SK-N-SH (cell line): ENCODE data around the gene TRIM7. TPM values are rescaled to one million over a fixed set of nuclear protein-coding genes. Genes with fewer than 3 reads are reported as not detected.

Source experiments
- CTCF ChIA-PET: fragments of 300-600, 350-600 bp; formaldehyde crosslinking; extraction: SDS; loops from one replicate; lab custom pipeline; 2021; lab: Yijun Ruan, JAX
- POLR2A ChIA-PET: fragments of 350-600 bp; sonication (Branson Sonifier 250); formaldehyde crosslinking; extraction: SDS; loops from one replicate; lab custom pipeline; 2020; ENCODE audit warnings: antibody characterized with exemption, inconsistent platforms; lab: Yijun Ruan, JAX
- DNase-seq: peaks from one replicate; pipeline ENCODE4 v3.0.0; 2012
- H2AFZ ChIP-seq: fragments of 200-600 bp; sonication (generic); 2 replicates; pipeline ENCODE4 v1.8.1; 2016; ENCODE audit warnings: antibody characterized with exemption, mild to moderate bottlenecking, low read depth
- H3F3A ChIP-seq: fragments of 200-600 bp; sonication (generic); replicated peaks from 2 replicates; pipeline ENCODE3; 2016; ENCODE audit warnings: antibody characterized with exemption, mild to moderate bottlenecking; ENCODE audit not compliant: insufficient read depth
- H3K27ac ChIP-seq, 2 experiments: fragments of 200-500 bp in 1 of 2; fragments of 200-600 bp in 1 of 2; sonication (Bioruptor generic) in 1 of 2; sonication (generic), shearing (Covaris generic) in 1 of 2; 2 replicates each; pipeline versions ENCODE4 v1.5.1 to v1.6.1; 2014 to 2016; ENCODE audit warnings: low read depth in 2 of 2, inconsistent platforms in 1 of 2, low read length in 1 of 2, mild to moderate bottlenecking in 1 of 2, mixed read lengths in 1 of 2
- H3K27me3 ChIP-seq: fragments of 200-600 bp; sonication (generic), shearing (Covaris generic); 2 replicates; pipeline ENCODE4 v1.6.1; 2016; ENCODE audit warnings: mixed run types; ENCODE audit not compliant: insufficient read depth
- H3K36me3 ChIP-seq, 2 experiments: fragments of 200-500 bp in 1 of 2; fragments of 200-600 bp in 1 of 2; sonication (Bioruptor generic) in 1 of 2; sonication (generic) in 1 of 2; replicated peaks in 1 of 2; 2 replicates each; pipeline versions ENCODE3 to v1.5.1; 2014 to 2016; ENCODE audit warnings: low read length in 1 of 2, mild to moderate bottlenecking in 1 of 2; ENCODE audit not compliant: insufficient read depth in 2 of 2, control insufficient read depth in 1 of 2
- H3K4me1 ChIP-seq, 2 experiments: fragments of 200-500 bp in 1 of 2; fragments of 200-600 bp in 1 of 2; sonication (Bioruptor generic) in 1 of 2; sonication (generic), shearing (Covaris generic) in 1 of 2; 2 replicates each; pipeline versions ENCODE4 v1.5.1 to v1.6.1; 2014 to 2016; ENCODE audit warnings: low read depth in 1 of 2, low read length in 1 of 2, mixed run types in 1 of 2; ENCODE audit not compliant: insufficient read depth in 2 of 2, control insufficient read depth in 1 of 2
- H3K4me2 ChIP-seq: fragments of 200-600 bp; sonication (generic), shearing (Covaris generic); 2 replicates; pipeline ENCODE4 v1.6.1; 2017; ENCODE audit warnings: mixed run types
- H3K4me3 ChIP-seq, 2 experiments: fragments of 200-500 bp in 1 of 2; fragments of 200-600 bp in 1 of 2; sonication (Bioruptor generic) in 1 of 2; sonication (generic), shearing (Covaris generic) in 1 of 2; 2 replicates each; pipeline versions ENCODE4 v1.5.1 to v1.8.1; 2014 to 2016; ENCODE audit warnings: low read depth in 2 of 2, inconsistent platforms in 1 of 2, low read length in 1 of 2, mild to moderate bottlenecking in 1 of 2, mixed read lengths in 1 of 2, moderate library complexity in 1 of 2
- H3K79me2 ChIP-seq: fragments of 200-600 bp; sonication (generic); 2 replicates; pipeline ENCODE4 v1.8.1; 2017; ENCODE audit warnings: mild to moderate bottlenecking; ENCODE audit not compliant: insufficient read depth
- H3K9ac ChIP-seq: fragments of 200-600 bp; sonication (generic); 2 replicates; pipeline ENCODE4 v1.6.1; 2017; ENCODE audit warnings: mixed run types
- H3K9me2 ChIP-seq: fragments of 200-600 bp; sonication (generic); 2 replicates; pipeline ENCODE4 v1.6.1; 2017; ENCODE audit warnings: mixed run types
- H3K9me3 ChIP-seq: fragments of 200-600 bp; sonication (generic); 2 replicates; pipeline ENCODE4 v1.6.1; 2017; ENCODE audit warnings: mixed run types, mild to moderate bottlenecking, moderate library complexity
- H4K20me1 ChIP-seq: fragments of 200-600 bp; sonication (generic); 2 replicates; pipeline ENCODE4 v1.6.1; 2017; ENCODE audit warnings: mild to moderate bottlenecking, mixed run types; ENCODE audit not compliant: insufficient read depth
- EP300 ChIP-seq, 2 experiments: IDR thresholded peaks; 2 replicates each; pipeline versions ENCODE4 v1.4.0 to v1.6.1; 2012; ENCODE audit warnings: borderline replicate concordance in 1 of 2, low read depth in 1 of 2, low read length in 1 of 2
- GATA2 ChIP-seq: sonication (generic); formaldehyde crosslinking; IDR thresholded peaks from 2 replicates; pipeline ENCODE4 v1.5.0; 2020; ENCODE audit warnings: mild to moderate bottlenecking, missing genetic modification reagents
- JUND ChIP-seq: IDR thresholded peaks from 2 replicates; pipeline ENCODE4 v1.4.0; 2012
- MEF2A ChIP-seq: IDR thresholded peaks from 2 replicates; pipeline ENCODE4 v1.4.0; 2012; ENCODE audit warnings: low read depth, borderline replicate concordance
- NRF1 ChIP-seq: IDR thresholded peaks from 2 replicates; pipeline ENCODE4 v1.6.1; 2012; ENCODE audit warnings: low read depth, mild to moderate bottlenecking, low read length
- POLR2AphosphoS5 ChIP-seq: IDR thresholded peaks from 2 replicates; pipeline ENCODE4 v1.6.1; 2012; ENCODE audit warnings: low read depth, low read length
- RAD21 ChIP-seq: IDR thresholded peaks from 2 replicates; pipeline ENCODE4 v1.6.1; 2012; ENCODE audit warnings: mild to moderate bottlenecking, low read length
- RCOR1 ChIP-seq: fragments of 150-350 bp; IDR thresholded peaks from 2 replicates; pipeline ENCODE4 v1.6.1; 2017; ENCODE audit warnings: antibody characterized with exemption, low read length
- RFX5 ChIP-seq: IDR thresholded peaks from 2 replicates; pipeline ENCODE4 v1.6.1; 2012; ENCODE audit warnings: mild to moderate bottlenecking, improper control_type of control experiment, low read length
- RXRA ChIP-seq: IDR thresholded peaks from 2 replicates; pipeline ENCODE4 v1.4.0; 2012; ENCODE audit warnings: low read depth, mild to moderate bottlenecking, borderline replicate concordance
- SIN3A ChIP-seq: IDR thresholded peaks from 2 replicates; pipeline ENCODE4 v1.6.1; 2012; ENCODE audit warnings: low read depth, mild to moderate bottlenecking, low read length, moderate library complexity, borderline replicate concordance
- SMC3 ChIP-seq: IDR thresholded peaks from 2 replicates; pipeline ENCODE4 v1.6.1; 2012; ENCODE audit warnings: low read depth, low read length, improper control_type of control experiment
- TAF1 ChIP-seq: IDR thresholded peaks from 2 replicates; pipeline ENCODE4 v1.6.1; 2012; ENCODE audit warnings: low read depth, mild to moderate bottlenecking, low read length, moderate library complexity, borderline replicate concordance
- USF1 ChIP-seq: IDR thresholded peaks from 2 replicates; pipeline ENCODE4 v1.4.0; 2012; ENCODE audit warnings: low read depth, borderline replicate concordance
- ZBTB33 ChIP-seq: IDR thresholded peaks from 2 replicates; pipeline ENCODE4 v1.4.0; 2012; ENCODE audit warnings: low read depth, borderline replicate concordance
- WGBS: methylation state at CpG from one replicate; pipeline ENCODE4 v1.1.6; 2017; ENCODE audit warnings: low lambda C conversion rate; 5-methylcytosine and 5-hydroxymethylcytosine counted together
- polyA plus RNA-seq, 3 experiments: library from polyadenylated mRNA; depleted of rRNA; stranded (reverse); fragments of >200 nt; gene quantifications; 2 replicates each; pipeline ENCODE4 v1.2.3, GENCODE V29; 2012
- TF ChIP-seq, protein P1 (sequence below): IDR thresholded peaks from 2 replicates; pipeline ENCODE4 v1.6.1; 2012; ENCODE audit warnings: mild to moderate bottlenecking, low read depth, low read length, moderate library complexity
- TF ChIP-seq, protein P2 (sequence below): fragments of 150-350 bp; IDR thresholded peaks from 2 replicates; pipeline ENCODE4 v1.6.1; 2016; ENCODE audit warnings: mild to moderate bottlenecking, low read depth, low read length
- TF ChIP-seq, protein P3 (sequence below): fragments of 200-600 bp; sonication (generic); IDR thresholded peaks from 2 replicates; pipeline ENCODE4 v1.6.1; 2017; ENCODE audit warnings: antibody characterized with exemption, mild to moderate bottlenecking, moderate library complexity
- TF ChIP-seq, protein P4 (sequence below): IDR thresholded peaks from 2 replicates; pipeline ENCODE4; 2012

TRIM7 gene
- polyA plus RNA-seq, 1 of the 3 experiments (the other 2 are of a cell fraction): 3.5 TPM

- H3K27ac ChIP-seq: no peak overlapping the region
- no peaks in the 10 kb centered on the region for H3F3A ChIP-seq
- H3K4me1 ChIP-seq: no peaks in the 10 kb centered on the region
- no peaks in the 10 kb centered on the region for H4K20me1 ChIP-seq
- TF ChIP-seq, protein P1, sequence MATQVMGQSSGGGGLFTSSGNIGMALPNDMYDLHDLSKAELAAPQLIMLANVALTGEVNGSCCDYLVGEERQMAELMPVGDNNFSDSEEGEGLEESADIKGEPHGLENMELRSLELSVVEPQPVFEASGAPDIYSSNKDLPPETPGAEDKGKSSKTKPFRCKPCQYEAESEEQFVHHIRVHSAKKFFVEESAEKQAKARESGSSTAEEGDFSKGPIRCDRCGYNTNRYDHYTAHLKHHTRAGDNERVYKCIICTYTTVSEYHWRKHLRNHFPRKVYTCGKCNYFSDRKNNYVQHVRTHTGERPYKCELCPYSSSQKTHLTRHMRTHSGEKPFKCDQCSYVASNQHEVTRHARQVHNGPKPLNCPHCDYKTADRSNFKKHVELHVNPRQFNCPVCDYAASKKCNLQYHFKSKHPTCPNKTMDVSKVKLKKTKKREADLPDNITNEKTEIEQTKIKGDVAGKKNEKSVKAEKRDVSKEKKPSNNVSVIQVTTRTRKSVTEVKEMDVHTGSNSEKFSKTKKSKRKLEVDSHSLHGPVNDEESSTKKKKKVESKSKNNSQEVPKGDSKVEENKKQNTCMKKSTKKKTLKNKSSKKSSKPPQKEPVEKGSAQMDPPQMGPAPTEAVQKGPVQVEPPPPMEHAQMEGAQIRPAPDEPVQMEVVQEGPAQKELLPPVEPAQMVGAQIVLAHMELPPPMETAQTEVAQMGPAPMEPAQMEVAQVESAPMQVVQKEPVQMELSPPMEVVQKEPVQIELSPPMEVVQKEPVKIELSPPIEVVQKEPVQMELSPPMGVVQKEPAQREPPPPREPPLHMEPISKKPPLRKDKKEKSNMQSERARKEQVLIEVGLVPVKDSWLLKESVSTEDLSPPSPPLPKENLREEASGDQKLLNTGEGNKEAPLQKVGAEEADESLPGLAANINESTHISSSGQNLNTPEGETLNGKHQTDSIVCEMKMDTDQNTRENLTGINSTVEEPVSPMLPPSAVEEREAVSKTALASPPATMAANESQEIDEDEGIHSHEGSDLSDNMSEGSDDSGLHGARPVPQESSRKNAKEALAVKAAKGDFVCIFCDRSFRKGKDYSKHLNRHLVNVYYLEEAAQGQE: no peak
- no peak for TF ChIP-seq SMC3
- TF ChIP-seq, protein P2, sequence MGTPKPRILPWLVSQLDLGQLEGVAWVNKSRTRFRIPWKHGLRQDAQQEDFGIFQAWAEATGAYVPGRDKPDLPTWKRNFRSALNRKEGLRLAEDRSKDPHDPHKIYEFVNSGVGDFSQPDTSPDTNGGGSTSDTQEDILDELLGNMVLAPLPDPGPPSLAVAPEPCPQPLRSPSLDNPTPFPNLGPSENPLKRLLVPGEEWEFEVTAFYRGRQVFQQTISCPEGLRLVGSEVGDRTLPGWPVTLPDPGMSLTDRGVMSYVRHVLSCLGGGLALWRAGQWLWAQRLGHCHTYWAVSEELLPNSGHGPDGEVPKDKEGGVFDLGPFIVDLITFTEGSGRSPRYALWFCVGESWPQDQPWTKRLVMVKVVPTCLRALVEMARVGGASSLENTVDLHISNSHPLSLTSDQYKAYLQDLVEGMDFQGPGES: no peak
- TF ChIP-seq NRF1: no peak
- TF ChIP-seq RAD21: no peak
- TF ChIP-seq POLR2AphosphoS5: no peak
- TF ChIP-seq SIN3A: no peak
- no peak for TF ChIP-seq USF1
- no peak for TF ChIP-seq JUND
- TF ChIP-seq TAF1: no peak
- TF ChIP-seq, protein P3, sequence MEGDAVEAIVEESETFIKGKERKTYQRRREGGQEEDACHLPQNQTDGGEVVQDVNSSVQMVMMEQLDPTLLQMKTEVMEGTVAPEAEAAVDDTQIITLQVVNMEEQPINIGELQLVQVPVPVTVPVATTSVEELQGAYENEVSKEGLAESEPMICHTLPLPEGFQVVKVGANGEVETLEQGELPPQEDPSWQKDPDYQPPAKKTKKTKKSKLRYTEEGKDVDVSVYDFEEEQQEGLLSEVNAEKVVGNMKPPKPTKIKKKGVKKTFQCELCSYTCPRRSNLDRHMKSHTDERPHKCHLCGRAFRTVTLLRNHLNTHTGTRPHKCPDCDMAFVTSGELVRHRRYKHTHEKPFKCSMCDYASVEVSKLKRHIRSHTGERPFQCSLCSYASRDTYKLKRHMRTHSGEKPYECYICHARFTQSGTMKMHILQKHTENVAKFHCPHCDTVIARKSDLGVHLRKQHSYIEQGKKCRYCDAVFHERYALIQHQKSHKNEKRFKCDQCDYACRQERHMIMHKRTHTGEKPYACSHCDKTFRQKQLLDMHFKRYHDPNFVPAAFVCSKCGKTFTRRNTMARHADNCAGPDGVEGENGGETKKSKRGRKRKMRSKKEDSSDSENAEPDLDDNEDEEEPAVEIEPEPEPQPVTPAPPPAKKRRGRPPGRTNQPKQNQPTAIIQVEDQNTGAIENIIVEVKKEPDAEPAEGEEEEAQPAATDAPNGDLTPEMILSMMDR: no peak
- no peak for TF ChIP-seq ZBTB33
- TF ChIP-seq EP300 (IDR thresholded peaks at IDR 0.05; ENCODE audit: borderline replicate concordance in 1 of 2, low read depth in 1 of 2, low read length in 1 of 2): no peak
- TF ChIP-seq, protein P4, sequence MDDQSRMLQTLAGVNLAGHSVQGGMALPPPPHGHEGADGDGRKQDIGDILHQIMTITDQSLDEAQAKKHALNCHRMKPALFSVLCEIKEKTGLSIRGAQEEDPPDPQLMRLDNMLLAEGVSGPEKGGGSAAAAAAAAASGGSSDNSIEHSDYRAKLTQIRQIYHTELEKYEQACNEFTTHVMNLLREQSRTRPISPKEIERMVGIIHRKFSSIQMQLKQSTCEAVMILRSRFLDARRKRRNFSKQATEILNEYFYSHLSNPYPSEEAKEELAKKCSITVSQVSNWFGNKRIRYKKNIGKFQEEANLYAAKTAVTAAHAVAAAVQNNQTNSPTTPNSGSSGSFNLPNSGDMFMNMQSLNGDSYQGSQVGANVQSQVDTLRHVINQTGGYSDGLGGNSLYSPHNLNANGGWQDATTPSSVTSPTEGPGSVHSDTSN: no peak
- no peak for TF ChIP-seq RCOR1
- no peak for TF ChIP-seq GATA2 (CRISPR knock-in tag)
- TF ChIP-seq RXRA: no peak
- TF ChIP-seq RFX5: no peak
- TF ChIP-seq MEF2A: no peak
- ChIA-PET POLR2A (no interaction called here), CTCF (interaction anchor here (0.8 to 1.1 kb wide), 2 partner anchors 8 to 18 kb away, joined by 3 read pairs; no protein-coding TSS in a partner anchor)
- H3K4me3 ChIP-seq: no peak overlapping the region
- no peak overlapping the region for H3K4me2 ChIP-seq
- H3K36me3 ChIP-seq: no peaks in the 10 kb centered on the region
- no peaks in the 10 kb centered on the region for H3K27me3 ChIP-seq
- H3K9me3 ChIP-seq: no peaks in the 10 kb centered on the region
- H3K79me2 ChIP-seq: no peaks in the 10 kb centered on the region
- H2AFZ ChIP-seq: no peak overlapping the region
- WGBS: 31% methylated on average over 3 of the region's 3 CpGs
- no peak for DNase-seq
- no peak overlapping the region for H3K9ac ChIP-seq
- H3K9me2 ChIP-seq: no peaks in the 10 kb centered on the region
These were observed 28.6 kb downstream of the TRIM7 start for GRCh38 chr5:181176254-181176952.
